NCI-H1417 treated with DMSO at 0.1 percent for 48 hours (cell line): ENCODE results near the gene COL23A1.

Experiments
- DNase-seq: peaks from one replicate; lab custom pipeline; 2025; lab: John Stamatoyannopoulos, UW

COL23A1 gene

GRCh38 chr5:178421699-178422399 lies 168.3 kb downstream of the COL23A1 start:
- DNase-seq, result no peak

- no peak for DNase-seq
Measured at GRCh38 chr5:178421128-178421527, 169.1 kb downstream of the COL23A1 start.

- no peak for DNase-seq
Measured at GRCh38 chr5:178420354-178420781, 169.8 kb downstream of the COL23A1 start.

GRCh38 chr5:178419651-178420050 lies 170.5 kb downstream of the COL23A1 start:
- no peak for DNase-seq

GRCh38 chr5:178419196-178419595 lies 171.0 kb downstream of the COL23A1 start:
- DNase-seq, result no peak

- DNase-seq, result no peak
Measured at GRCh38 chr5:178418471-178419010, 171.7 kb downstream of the COL23A1 start.

DNA sequence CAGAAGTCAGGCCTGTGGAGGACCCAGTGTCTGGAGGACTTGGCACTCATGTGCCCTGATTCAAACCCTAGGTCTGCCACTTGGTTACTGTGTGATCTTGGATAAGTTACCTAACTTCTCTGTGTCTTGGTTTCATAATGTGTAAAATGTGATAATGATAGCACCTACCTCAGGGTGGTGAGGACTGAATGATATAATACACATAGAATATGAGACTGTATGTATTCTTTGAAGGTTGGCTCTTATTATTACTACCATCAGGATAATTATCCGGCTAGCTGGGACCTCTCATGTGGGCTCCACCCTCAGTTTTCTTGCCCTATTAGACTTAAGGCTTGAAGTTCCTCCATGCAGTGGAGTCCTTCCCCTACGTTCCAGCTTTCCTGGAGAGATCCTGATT lies 172.2 kb downstream of the COL23A1 start:
- no peak for DNase-seq

DNA sequence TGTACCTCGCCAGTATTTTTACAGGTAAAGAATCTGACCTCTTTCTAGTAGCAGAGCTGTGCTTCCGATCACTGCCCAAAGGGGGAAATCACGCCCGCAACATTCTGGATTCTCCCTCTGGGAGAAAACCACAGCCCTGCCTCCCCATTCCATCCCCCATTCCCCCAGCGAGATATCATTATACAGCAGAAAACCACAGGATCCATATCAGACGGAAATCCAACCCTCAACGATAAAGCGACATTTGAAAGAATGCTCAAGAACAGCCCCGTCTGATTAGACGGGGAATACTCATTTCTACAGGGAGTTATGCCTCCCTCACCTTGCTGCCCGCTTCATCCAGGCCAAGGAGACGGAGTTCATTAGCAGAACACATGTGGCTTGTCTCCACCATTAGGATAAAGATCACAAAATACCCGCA lies 172.8 kb downstream of the COL23A1 start:
- no peak for DNase-seq

- DNase-seq, result no peak
Measured at GRCh38 chr5:178416919-178417318, 173.3 kb downstream of the COL23A1 start.

GRCh38 chr5:178416206-178416882 lies 173.8 kb downstream of the COL23A1 start:
- DNase-seq, result no peak

GRCh38 chr5:178415353-178415752 lies 174.8 kb downstream of the COL23A1 start:
- no peak for DNase-seq

GRCh38 chr5:178413988-178414387 lies 176.2 kb downstream of the COL23A1 start:
- no peak for DNase-seq

GRCh38 chr5:178411083-178411482 lies 179.1 kb downstream of the COL23A1 start:
- DNase-seq, result no peak

DNA sequence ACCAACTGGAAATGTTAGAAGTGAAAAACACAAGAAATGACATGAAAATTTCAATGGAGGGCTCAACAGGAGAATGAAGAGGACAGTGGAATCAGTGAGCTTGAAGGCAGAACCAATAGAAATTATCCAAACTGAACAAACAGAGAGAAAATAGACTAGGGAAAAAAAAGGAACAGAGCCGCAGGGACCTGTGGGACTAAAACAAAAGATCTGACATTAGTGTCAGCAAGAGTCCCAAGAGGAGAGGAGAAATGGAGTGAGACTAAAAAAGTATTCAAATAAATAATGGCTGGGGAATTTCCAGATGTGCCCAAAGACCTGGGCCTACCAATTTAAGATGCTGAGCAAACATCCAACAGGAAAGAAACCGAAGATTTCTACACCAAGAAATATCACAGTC lies 182.5 kb downstream of the COL23A1 start:
- DNase-seq, result no peak

- DNase-seq, result no peak
Measured at GRCh38 chr5:178404987-178405386, 185.2 kb downstream of the COL23A1 start.

DNA sequence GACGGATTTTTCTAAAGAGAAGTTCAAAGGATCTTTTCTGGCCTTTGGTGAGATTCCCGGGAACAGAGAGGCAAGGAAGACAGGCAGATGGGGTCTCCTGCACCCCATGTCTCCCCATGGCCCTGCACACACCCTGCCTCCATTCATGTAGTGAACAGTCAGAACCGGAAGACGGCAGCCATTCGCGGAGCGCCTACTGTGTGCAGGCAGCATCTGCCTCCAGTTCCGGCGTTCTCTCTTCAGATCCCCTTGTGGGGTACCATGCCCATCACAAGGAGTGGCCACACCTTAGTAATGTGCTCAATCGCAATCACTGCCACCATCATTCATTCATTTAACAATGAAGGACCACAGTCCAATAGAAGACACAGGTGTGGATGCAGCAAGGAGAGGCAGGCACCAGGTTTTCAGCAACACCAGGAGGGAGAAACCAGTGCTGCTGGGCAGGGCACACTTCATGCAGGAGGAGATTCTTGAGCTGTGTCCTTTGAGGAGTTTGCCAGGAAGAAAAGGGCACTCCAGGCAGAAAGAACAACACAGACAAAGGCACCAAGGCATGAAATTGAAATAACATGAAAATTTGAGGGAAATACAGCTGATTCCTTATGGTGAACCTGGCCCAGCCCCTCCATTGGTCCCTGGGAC lies 186.1 kb downstream of the COL23A1 start:
- DNase-seq, result no peak

DNA sequence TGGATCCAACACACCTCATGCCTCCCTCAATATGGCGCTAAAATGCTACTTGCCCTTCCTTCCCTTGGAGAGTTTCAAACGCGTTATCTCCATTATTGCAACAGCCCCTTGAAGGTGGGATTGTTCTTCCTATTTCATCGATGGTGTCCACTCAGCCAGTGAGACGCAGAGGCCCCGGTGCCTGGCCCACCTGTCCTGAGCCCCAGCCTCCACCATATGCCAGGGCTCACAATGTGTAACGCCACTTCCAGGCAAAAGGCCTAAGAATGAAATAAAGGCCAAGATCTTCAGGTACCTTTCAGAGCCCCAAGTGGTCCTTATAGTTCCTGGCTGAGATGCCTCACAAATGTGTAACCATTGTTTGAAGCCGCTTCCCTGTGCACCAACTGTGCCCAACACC lies 186.8 kb downstream of the COL23A1 start:
- DNase-seq, result no peak

- no peak for DNase-seq
Measured at GRCh38 chr5:178399701-178400095, 190.5 kb downstream of the COL23A1 start.

DNA sequence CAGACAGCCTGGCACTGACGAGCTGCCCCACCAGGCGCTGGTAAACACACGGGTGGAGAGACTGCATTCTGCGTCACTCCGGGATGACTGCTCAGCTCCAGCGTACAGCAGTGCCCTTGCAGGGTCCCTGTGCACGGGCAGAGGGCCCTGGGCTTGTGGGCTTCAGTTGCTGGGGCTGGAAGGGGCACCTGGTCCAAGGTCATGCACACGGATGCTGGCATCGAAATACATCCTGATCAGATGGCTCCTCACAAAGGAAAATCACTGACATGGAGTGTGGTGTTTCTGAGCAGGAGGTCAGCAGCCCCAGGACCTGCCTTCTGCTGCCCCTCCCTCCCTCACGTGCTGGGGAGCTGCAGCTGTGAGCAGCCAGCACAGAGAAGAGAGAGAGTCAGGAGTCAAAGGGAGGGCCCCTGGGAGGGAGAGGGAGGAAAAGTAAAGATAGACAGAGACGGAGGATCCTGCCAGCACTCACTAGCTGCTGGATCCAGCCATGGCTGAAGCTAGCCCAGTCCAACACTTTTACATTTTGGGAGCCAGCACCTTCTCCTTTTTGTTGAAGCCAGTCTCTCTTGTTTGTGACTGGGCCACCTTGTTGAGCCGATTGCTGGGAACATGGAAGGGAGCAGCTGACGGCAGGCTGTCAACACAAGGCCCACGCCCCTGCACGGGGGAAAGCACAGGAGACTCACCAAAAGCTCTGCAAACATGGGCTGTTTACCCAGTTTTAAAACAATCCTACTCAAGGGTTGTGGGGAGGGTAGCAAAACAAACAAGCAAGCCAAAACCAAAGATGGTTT lies 191.1 kb downstream of the COL23A1 start:
- no peak for DNase-seq

- no peak for DNase-seq
Measured at GRCh38 chr5:178396796-178397720, 193.1 kb downstream of the COL23A1 start.

GRCh38 chr5:178394074-178394473 lies 196.1 kb downstream of the COL23A1 start:
- DNase-seq, result no peak
